Activated CD4-positive, alpha-beta T cell treated with anti-CD3 and anti-CD28 coated beads, Interleukin-10, Interleukin-2, amounts not matched to agents 100 ng/mL and 50 ng/mL, durations not matched to agents 16 hours and 8 hours (primary cell): ENCODE measurements around the gene MELK.
"Not testable (repeated sequence)": the region's sequence is repeated elsewhere in the genome, so short reads cannot be mapped to it uniquely, and the experiment has no call there.

Source experiments
- DNase-seq: peaks from one replicate; pipeline ENCODE4 v3.0.0-alpha.2; 2020

Gene MELK

DNA sequence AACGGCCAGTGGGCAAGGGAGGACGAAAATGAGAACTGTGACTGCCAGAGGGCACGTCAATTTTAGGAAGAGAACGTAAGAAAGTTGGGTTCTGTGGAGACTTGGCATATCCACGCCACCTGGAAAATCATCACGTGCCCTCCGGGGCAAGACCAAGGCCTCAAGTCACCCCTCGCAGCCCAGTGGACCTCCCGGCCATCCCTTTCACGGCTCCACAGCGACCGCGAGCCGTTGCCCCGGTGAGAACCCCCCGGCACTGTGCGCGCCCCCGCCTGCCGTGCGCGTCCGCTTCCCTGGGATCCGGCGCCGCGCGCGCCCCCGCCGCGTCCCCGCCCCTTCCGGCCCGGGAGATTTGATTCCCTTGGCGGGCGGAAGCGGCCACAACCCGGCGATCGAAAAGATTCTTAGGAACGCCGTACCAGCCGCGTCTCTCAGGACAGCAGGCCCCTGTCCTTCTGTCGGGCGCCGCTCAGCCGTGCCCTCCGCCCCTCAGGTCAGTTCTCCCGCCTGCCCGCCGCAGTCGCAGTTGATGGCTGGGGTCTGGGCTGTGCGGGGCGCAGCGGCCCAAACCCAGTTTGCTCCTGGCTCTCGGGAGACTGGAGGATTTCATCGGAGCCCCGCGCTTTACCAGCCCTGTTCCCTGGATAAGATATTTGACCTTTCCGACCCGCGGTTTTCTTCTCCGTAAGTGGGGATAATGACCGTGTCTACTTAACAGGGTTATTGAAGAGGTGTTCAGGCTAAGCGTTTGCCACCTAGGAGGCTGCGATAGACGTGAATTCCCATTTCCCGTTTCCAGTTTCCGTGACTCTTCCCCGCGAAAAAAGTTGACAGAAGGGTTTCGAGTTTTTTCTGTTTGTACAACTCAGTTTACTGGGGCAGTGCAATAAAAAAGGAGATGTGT is at the start of gene MELK:
MELK (plus strand) TSS at position 381 of the 904 bp plus-strand sequence. CDS start 8,787 bp downstream, outside the sequence.
- peak; percentile 91 for DNase-seq

DNA sequence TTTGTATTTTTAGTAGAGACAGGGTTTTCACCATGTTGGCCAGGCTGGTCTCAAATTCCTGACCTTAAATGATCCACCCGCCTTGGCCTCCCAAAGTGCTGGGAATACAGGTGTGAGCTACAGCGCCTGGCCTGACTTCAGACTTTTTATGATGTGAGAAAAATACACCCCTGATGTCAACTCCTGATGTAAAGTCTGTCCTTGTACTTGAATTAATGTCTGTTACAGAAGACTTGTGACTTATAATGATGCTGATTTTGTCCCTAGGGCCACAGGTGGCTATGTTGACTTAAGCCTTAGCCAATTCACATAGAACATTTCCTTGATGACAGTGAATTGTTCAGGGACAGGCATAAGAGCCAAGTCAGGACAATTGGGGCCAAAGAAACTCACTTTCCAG is 42.5 kb upstream of the MELK start:
- no peak for DNase-seq

DNA sequence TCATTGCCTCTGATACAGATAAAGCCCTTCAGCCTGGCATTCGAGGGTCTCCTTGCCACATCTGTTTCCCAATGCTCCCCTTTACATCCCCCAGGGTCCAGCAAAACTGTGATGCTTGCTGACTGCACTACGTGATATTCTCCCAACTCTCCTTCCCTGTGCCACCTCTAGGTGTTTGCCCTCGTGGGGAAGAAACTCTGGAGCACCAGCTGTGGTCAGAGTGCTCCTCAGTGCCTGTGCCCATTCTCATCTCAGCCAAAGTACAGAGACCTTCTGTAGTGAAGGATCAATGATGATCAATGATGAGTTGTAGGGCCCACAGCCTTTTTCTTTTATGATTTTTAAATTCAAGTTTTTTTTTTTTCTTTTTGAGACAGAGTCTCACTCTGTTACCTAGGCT is 40.3 kb upstream of the MELK start:
- DNase-seq: no peak

DNA sequence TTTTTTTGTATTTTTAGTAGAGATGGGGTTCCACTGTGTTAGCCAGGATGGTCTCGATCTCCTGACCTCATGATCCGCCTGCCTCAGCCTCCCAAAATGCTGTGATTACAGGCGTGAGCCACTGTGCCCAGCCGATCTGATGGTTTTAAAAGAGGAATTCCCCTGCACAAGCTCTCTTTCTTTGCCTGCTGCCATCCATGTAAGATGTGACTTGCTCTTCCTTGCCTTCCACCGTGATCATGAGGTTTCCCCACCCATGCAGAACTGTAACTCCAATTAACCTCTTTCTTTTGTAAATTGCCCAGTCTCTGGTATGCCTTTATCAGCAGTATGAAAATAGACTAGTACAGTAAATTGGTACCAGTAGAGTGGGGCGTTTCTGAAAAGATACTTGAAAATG is 39.0 kb upstream of the MELK start:
- DNase-seq: not testable (repeated sequence)

DNA sequence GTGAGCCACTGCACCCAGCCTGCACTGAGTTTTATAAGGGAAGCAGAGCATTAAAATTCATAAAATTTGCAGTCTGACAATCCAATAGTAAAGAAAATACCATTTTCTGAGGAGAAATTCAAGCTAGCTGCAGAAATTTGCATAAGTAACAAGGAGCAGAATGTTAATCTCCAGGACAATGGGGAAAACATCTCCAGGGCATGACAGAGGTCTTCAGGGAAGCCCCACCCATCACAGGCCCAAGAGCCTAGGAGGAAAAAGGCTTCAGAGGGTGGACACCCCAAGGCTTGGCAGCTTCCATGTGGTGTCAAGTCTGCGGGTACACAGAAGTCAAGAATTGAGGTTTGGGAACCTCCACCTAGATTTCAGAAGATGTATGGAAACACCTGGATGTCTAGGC is 37.6 kb upstream of the MELK start:
- no peak for DNase-seq

DNA sequence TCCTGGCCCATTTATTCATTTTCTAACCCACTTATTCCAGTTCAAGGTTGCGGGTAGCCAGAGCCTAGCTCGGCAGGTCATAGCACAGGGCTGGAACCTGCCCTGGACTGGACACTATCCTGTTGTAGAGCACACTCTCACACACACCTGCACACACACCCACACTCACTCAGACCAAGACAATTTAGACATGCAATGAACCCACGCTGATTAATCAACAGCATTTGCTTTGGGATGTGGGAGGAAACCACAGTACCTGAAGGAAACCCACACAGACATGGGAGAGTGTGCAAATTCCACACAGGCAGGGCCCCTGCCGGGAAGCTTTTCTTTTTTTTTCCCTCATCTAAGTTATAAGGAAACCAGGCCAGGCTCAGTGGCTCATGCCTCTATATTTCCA is 34.8 kb upstream of the MELK start:
- no peak for DNase-seq

DNA sequence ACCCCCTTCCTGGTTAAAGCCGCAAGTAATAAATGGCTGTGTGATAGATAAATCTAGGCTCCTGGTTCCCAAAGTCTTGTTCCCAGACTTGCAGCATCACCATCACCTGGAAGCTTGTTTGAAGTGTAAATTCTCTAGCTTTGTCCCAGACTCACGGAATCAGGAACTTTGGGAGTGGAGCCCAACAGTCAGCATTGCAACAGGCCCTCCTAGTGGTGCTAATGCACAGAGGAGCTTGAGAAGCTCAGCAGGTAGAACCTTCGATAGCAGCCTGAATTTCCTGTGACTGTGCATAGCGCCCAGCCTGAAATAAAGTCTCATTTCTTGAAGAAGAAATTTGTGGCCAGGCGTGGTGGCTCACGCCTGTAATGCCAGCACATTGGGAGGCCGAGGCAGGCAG is 30.3 kb upstream of the MELK start:
- no peak for DNase-seq

DNA sequence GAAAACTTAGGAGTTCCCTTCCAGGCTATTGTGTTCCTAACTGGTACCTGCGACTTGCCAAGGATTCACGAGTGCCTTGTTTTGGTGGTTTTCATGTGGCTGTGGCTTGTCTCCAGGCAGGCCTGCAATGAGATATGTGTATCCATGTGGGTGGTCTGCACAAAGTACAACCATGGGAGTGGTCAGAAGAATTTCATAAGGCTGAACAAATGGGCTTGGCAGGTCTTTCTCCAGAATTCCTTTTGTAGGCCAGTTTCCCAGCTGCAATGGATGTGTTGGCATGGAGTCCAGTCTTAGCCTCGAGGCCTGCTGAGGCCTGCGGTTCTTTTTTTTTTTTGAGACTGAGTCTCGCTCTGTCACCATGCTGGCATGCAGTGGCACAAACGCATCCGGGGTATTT is 28.8 kb upstream of the MELK start:
- DNase-seq: no peak

DNA sequence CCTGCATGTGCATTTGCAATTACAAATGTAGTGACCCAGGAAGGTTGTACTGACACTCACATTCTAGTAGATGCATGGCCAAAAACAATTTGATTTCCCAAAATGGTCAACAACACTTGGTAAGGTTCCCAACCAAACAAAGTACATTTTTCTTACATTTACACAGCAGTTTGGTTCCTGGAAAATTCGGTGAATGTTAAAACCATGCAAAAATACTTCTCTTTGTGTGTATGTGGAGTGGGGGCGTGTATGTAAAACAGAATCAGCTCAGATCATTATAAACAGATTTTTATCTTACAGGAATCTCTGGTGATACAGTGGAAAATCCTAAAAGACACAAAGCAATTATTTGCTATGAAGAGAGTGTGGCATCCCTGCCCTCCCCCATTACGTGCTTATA is 25.1 kb upstream of the MELK start:
- DNase-seq: no peak

DNA sequence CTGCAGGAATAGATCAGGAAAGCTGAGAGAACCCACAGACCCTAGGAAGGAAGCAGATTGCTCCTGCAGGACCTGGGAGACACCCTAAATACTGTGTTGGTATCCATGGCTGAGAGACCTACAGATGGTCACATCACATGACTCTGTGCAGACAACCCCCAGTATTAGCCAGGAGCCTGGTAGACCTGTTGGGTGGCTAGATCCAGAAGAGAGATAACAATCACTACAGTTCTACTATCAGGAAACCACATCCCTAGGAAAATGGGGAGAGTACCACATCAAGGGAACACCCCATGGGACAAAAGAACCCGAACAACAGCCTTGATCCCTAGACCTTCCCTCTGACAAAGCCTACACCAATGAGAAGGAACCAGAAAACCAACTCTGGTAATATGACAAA is 24.2 kb upstream of the MELK start:
- no peak for DNase-seq

DNA sequence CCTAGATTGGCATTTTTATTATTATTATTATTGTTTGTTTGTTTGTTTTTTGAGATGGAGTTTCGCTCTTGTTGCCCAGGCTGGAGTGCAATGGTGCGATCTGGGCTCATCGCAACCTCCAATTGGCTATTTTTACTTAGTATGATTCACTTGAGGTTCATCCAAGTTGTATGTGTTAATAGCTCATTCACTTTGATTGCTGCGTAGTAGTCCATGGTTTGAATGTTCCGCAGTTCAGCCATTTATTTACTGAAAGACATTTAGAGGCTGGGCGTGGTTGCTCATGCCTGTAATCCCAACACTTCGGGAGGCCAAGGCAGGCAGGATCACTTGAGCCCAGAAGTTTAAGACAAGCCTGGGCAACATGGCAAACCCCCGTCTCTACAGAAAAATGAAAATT is 22.6 kb upstream of the MELK start:
- DNase-seq: no peak

DNA sequence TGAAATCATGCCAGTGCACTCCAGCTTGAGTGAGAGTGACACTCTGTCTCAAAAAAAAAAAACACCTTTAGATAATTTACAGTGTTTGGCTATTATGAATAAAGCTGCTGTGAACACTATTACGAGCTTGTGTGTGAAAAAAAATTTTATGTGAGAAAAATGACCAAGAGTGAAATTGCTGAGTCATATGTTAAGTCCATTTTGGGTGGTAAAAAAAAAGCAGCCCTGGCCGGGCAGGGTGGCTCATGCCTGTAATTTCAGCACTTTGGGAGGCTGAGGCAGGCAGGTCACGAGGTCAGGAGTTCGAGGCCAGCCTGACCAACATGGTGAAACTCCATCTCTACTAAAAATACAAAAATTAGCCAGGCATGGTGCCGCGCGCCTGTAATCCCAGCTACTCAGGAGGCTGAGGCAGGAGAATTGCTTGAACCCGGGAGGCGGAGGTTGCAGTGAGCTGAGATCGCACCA is 22.0 kb upstream of the MELK start:
- peak; percentile 53 for DNase-seq

DNA sequence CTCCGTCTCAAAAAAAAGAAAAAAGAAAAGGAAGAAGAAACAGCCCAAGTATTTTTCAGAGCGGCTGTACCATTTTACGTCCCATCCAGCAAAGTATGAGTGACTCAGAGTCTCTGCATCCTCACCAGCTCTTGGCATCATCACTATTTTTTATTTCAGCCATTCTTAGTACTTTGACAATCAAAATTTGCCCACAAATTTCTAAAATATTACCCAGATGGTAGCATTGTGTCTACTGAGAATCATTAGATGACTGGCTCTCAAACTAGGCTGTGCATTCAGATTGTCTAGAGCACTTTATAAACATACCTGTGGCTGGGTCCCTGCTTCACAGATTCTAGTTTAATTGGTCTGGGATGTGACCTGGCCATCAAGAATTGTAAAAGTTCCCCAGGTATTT is 21.6 kb upstream of the MELK start:
- no peak for DNase-seq

DNA sequence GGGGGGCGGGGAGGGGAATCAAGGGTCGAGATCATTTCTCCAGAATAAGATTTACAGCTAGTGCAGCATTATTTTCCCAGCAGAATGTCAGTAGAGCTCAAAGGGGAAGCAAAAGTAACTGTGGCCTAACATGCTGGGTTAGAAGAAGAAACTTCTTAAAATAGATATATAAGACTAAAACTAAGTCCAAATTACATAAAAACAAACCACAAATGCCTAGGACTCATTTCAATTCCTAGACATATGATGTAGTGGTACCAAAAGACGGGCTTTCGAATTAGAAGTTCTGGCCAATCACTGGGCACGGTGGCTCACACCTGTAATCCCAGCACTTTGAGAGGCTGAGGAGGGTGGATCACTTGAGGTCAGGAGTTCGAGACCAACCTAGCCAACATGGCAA is 20.8 kb upstream of the MELK start:
- DNase-seq: no peak

DNA sequence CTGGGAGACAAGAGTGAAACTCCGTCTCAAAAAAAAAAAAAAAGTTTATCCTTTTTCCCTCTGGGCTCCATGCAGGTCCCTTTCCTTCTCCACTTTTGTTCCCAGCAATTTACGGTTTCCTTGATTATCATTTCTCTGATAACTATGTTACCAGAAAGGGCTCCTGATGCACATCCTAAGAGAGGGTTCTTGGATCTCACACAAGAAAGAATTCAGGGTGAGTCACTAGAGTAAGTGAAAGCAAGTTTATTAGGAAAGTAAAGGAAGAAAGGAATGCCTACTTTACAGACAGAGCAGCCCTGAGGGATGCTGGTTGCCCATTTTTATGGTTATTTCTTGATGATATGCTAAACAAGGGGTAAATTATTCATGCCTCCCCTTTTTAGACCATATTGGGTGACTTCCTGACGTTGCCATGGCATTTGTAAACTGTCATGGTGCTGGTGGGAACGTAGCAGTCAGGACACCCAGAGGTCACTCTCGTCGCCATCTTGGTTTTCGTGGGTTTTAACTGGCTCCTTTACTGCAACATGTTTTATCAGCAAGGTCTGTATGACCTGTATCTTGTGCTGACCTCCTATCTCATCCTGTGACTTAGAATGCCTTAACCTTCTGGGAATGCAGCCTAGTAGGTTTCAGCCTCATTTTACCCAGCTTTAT is 13.5 kb upstream of the MELK start:
- no peak for DNase-seq

DNA sequence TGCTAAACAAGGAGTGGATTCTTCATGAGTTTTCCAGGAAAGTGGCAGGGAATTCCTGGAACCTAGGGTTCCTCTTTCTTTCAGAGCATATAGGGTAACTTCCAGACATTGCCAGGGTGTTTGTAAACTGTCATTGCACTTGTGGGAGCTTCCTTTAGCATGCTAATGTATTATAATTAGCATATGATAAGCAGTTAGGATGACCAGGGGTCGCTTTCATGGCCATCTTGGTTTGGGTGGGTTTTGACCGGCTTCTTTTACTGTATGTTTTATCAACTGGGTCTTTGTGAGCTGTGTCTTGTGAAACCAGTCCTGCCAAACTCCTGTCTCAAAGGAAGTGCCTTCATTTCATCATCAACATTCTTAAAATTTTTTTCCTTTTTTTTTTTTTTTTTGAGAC is 11.9 kb upstream of the MELK start:
- no peak for DNase-seq

DNA sequence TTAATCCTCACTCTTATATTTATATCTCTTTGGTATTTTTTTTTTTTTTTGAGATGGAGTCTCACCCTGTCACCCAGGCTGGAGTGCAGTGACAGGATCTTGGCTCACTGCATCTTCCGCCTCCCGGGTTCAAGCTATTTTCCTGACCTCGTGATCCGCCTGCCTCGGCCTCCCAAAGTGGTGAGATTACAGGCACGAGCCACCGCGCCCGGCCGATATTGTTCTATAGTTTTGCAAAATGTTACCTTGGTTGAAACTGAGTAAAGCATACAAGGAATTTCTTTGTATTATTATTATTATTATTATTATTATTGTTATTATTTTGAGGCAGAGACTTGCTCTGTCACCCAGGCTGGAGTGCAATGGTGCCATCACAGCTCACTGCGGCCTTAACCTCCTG is 9.9 kb upstream of the MELK start:
- DNase-seq: not testable (repeated sequence)

DNA sequence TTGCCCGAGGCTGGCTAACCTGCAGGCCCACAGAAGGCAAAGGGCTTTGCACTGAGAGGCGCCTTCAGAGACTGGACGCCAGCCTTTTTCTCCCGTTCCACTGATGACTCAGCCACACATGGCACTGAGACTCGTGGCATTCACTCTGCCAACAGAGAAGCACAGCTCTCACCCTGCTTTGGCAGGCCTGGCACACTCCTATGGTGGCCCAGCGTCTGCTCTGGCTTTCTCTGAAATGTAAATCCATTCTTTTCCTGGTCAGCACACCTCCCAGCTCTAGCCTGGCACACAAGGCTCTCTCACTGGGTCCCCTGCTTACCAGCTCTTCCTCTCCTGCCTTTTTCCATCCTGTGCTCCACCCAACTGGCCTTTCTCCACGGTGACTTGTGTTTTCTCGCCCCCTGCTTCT is 5.9 kb upstream of the MELK start:
- DNase-seq: no peak

DNA sequence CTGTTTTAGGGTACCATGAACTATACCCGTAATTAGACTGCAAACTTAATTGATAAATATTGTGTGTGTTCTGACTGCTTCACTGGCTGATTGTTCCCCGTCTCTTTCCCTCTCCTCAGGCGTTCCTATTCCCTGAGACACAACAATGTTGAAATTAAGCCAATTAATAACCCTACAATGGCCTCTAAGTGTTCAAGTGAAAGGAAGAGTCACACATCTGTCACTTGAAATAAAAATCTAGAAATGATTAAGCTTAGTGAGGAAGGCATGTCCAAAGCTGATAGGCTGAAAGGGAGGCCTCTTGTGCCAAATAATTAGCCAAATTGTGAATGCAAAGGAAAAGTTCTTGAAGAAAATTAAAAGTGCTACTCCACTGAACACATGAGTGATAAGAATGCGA is 4.0 kb upstream of the MELK start:
- not testable (repeated sequence) for DNase-seq

DNA sequence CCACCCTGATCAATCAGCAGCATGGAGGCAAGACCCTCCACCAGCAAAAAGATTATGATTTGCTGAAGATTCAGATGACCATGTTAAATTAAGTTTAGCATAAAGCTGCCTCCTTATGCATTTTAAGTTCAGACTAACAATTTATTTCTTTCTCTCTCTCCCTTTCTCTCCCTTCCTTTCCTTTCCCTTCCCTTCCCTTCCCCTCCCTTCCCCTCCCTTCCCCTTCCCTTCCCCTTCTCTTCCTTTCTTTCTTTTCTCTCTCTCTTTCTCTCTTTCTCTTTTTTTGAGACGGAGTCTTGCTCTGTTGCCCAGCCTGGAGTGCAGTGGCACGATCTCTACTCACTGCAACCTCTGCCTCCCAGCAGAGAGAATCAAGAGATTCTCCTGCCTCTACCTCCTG is 1.4 kb upstream of the MELK start:
- no peak for DNase-seq

DNA sequence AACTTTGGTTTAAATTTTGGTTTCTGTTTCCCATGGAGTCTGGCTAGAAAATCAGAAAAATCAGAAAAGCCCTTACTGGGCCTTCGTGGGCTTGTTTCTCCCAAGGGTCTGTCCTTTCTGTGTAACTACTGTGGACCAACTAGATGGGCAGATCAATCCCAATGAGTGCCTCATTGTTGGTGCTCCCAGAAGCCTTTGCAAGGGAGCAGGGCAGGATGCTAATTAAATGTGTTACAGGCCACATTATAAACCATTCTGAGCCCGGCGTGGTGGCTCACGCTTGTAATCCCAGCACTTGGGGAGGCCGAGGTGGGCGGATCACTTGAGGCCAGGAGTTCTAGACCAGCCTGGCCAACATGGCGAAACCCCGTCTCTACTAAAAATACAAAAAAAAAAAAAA is 1.4 kb downstream of the MELK start:
- peak; percentile 22 for DNase-seq

DNA sequence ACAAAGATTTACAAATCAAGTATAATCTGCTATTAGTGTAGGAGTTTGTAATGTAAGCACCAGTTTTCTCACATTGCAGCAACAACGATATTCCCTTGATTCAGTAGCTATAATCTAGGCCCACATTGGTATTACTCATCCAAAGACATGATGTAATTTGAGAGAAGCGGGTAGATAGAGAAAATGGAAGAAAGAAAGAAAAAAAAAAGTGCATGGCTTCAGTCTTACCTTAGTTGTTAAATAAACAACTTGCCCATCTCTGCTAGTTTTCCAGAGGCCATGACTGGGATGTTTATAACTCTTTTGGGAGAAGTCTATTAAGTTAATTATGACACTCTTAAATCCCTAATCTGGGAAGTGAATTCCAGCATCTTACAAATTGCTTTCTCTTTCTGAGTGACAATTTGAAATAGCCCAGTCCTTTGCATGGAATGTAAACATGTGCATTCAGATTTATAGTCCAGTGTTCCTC is 2.8 kb downstream of the MELK start:
- peak; percentile 32 for DNase-seq

DNA sequence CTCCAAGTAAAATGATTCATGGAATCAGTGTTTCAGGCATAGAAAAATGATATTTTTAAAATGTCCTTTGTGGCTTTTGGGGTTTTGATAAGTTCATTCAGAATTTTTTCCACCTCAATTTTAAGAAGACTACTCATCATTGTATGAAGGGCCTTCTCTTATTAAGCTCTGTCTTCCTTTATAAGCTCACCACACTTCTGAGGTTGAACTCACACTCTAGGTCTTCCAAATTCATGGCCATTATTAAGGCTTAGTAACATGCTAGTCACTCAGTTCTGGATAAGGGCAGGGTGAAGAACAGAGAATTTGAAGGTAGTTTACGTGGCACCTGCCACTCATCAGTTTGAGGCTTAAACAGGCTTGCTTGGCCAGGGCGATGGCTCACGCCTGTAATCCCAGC is 4.2 kb downstream of the MELK start:
- DNase-seq: no peak
